Panc1 (cell line): ENCODE results near the gene SYCP2L.

Experiments used
- POLR2AphosphoS5 ChIP-seq: IDR thresholded peaks from 2 replicates; pipeline ENCODE4 v1.6.1; 2012; ENCODE audit warnings: mild to moderate bottlenecking, low read depth, low read length, moderate library complexity
- TF ChIP-seq, protein P1 (sequence below): fragments of 450-650 bp; IDR thresholded peaks from 2 replicates; pipeline ENCODE4 v1.5.1; 2017; ENCODE audit warnings: mild to moderate bottlenecking

DNA sequence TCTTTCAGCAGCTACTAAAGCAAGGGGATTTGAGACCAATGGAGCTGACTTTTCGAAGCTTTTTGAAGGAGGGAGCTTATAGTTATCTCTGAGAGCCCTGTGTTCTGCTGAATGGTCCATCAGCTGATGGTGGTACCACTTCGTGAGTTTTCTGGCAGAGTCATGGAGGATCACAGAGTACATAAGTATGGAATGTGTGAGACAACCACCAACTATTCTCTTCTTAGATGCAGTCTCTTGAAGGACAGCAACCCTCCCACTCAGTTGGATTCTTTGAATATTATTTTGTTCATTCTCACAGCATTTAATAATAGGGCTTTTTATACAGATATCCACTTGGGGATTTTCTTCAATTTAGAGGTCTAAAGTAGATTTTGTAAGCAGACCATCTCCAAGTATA lies 81.9 kb downstream of the SYCP2L start:
- TF ChIP-seq, protein P1, sequence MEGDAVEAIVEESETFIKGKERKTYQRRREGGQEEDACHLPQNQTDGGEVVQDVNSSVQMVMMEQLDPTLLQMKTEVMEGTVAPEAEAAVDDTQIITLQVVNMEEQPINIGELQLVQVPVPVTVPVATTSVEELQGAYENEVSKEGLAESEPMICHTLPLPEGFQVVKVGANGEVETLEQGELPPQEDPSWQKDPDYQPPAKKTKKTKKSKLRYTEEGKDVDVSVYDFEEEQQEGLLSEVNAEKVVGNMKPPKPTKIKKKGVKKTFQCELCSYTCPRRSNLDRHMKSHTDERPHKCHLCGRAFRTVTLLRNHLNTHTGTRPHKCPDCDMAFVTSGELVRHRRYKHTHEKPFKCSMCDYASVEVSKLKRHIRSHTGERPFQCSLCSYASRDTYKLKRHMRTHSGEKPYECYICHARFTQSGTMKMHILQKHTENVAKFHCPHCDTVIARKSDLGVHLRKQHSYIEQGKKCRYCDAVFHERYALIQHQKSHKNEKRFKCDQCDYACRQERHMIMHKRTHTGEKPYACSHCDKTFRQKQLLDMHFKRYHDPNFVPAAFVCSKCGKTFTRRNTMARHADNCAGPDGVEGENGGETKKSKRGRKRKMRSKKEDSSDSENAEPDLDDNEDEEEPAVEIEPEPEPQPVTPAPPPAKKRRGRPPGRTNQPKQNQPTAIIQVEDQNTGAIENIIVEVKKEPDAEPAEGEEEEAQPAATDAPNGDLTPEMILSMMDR, result no peak
- TF ChIP-seq POLR2AphosphoS5, result no peak
